T-helper 17 cell (primary cell): ENCODE data around the gene SAMD15. TPM values are rescaled to one million over a fixed set of nuclear protein-coding genes. Genes with fewer than 3 reads are reported as not detected.
"Not testable (repeated sequence)": the region's sequence is repeated elsewhere in the genome, so short reads cannot be mapped to it uniquely, and the experiment has no call there.

Source experiments
- ATAC-seq: fragments of 150-1000 bp; cut with Tn5 transposase; 2 replicates; pipeline ENCODE4 v1.10.0; 2021; ENCODE audit warnings: mild to moderate bottlenecking, moderate library complexity
- DNase-seq, 3 donors: peaks; one replicate each; pipeline versions ENCODE4 v3.0.0 to v3.0.0-alpha.2; 2020 to 2021
- H3K9me3 ChIP-seq: one replicate; pipeline ENCODE4 v1.7.0; 2013; ENCODE audit warnings: low read length, mild to moderate bottlenecking; ENCODE audit not compliant: control insufficient read depth, poor library complexity, severe bottlenecking
- H3K27ac Mint-ChIP-seq: one replicate; pipeline ENCODE4 v1.8.0; 2022; ENCODE audit warnings: mild to moderate bottlenecking, moderate library complexity, mixed read lengths
- H3K27me3 Mint-ChIP-seq: one replicate; pipeline ENCODE4 v1.8.0; 2022; ENCODE audit warnings: mixed read lengths
- H3K36me3 Mint-ChIP-seq: one replicate; pipeline ENCODE4 v1.8.0; 2022; ENCODE audit warnings: low read depth, mixed read lengths
- H3K4me1 Mint-ChIP-seq: one replicate; pipeline ENCODE4 v1.8.0; 2022; ENCODE audit warnings: mild to moderate bottlenecking, mixed read lengths
- H3K4me3 Mint-ChIP-seq: one replicate; pipeline ENCODE4 v1.8.0; 2022; ENCODE audit warnings: mild to moderate bottlenecking, moderate library complexity, mixed read lengths
- total RNA-seq, 4 donors: library from RNA in 2 of 4; stranded (reverse) in 2 of 4; gene quantifications; one replicate each; pipeline ENCODE4 v1.2.3 and lab custom pipeline; 2022 to 2026

The SAMD15 gene
- total RNA-seq (under 1 TPM; 0.26 to 0.32 TPM), total RNA-seq (lab: John Stamatoyannopoulos, UW) (1.1 to 1.4 reads per million in 2 donors)

DNA sequence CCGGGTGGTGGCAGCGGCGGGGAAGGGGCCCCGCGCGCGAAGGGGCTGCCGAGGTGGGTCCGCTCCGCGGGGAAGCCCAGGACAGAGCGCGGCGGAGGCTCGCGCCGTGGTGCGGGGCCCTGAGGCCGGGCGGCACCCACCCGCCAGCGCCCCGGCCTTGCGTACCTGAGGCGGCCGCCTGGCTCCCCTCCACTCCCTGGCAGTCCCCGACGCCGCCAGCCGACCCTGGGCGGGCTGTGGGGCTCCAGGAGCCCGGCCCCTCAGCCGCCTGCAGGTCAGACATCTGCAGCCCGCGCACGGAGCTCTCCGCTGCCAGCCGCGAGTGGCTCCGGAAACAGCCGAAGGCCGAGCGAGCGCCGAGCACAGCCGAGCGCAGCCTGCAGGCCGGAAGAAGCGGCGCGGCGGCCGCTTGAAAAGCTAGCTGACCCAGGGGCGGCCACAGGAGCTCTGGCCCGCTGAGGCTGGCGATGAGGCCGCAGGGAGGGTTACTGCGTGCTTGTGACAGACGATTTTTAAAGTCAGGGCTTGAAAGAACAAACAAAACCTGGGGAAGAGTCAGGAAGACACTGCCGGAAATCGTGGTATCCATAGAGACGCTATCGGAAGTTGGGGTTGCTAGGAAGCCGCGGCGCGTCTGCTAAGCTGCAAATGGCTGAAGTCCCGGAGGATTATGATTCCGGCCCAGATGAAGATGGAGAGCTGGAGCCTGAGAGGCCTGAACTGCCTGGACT, at the start of gene SAMD15, which contains the start of gene TMED8:
Gene SAMD15 (plus strand): TSS at position 609 of the 731 bp plus-strand sequence. CDS start 40 bp downstream, at position 649.
Gene TMED8 (minus strand): TSS at position 324 of the 731 bp plus-strand sequence. CDS start 41 bp downstream, at position 283.
- Mint-ChIP-seq H3K4me3 (no peak within 1 kb of the TSS), H3K27ac (no peak within 1 kb of the TSS), H3K36me3 (peaks cover 5% of the 10 kb centered on the region), H3K27me3 (peaks cover 11% of the 10 kb centered on the region), H3K4me1 (peaks cover 35% of the 10 kb centered on the region)
- ATAC-seq (peak; percentile 93), DNase-seq (peak; percentile 76 to 80 (median 77))
- H3K9me3 ChIP-seq: no peaks in the 10 kb centered on the region

DNA sequence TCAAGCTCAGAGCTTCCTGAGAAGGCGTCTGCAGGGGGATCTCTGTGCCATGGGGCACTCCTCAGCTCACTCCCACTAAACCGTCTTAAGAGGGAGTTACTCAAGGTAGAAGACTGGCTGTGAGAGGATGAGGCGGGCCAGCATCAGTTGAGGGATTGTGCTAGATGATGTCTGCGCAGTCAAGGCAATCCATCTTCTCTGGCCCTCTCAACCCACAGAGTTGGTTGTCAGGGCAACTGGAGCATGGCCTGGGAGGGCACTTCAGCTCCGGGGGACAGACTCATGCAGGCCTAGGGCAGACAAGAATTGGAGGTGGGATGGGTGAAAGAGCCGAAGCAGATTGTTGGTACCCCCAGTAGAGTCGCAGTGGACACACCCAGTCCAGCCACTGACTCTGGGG, 47.3 kb upstream of the SAMD15 start:
- H3K4me3 Mint-ChIP-seq: no peak overlapping the region
- peaks cover 4% of the 10 kb centered on the region for H3K4me1 Mint-ChIP-seq
- H3K27me3 Mint-ChIP-seq: no peaks in the 10 kb centered on the region
- H3K9me3 ChIP-seq: no peaks in the 10 kb centered on the region
- no peaks in the 10 kb centered on the region for H3K36me3 Mint-ChIP-seq
- H3K27ac Mint-ChIP-seq: no peak overlapping the region
- DNase-seq (no peak), ATAC-seq (no peak)

DNA sequence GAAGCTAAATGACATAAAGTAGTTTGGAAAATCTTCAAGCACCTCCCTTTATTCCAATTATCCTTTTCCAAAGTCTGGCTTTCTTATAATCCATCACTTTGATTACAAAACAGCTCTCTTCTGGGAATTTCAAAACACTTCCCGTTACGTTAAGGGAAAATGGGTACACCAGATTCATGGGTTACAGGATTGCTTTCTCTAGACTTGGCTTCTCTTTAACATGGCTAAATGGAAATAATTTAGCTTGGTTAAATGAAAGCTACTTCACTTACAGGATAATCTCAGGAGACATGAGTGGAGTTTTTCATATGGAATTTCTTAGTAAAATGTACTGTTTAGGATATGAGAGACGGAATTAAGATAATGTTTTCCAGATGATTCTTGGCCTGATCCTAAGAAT, 41.6 kb upstream of the SAMD15 start:
- Mint-ChIP-seq H3K36me3 (no peaks in the 10 kb centered on the region), H3K27me3 (no peaks in the 10 kb centered on the region), H3K4me3 (no peak overlapping the region), H3K27ac (no peak overlapping the region), H3K4me1 (no peaks in the 10 kb centered on the region)
- ATAC-seq (no peak), DNase-seq (no peak)
- no peaks in the 10 kb centered on the region for H3K9me3 ChIP-seq

DNA sequence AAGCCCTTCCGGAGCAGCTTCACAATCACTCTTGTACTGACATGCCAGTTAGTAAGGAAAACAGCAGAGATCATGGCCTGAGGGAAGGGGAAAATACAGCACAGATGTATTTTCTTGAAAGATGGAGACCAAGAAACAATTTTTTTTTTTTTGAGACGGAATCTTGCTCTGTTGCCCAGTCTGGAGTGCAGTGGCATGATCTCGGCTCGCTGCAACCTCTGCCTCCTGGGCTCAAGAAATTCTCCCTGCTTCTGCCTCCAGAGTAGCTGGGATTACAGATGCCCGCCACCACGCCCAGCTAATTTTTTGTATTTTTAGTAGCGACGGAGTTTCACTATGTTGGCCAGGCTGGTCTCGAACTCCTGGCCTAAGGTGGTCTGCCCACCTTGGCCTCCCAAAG, 39.9 kb upstream of the SAMD15 start:
- not testable (repeated sequence) for H3K4me3 Mint-ChIP-seq, H3K27me3 Mint-ChIP-seq, H3K27ac Mint-ChIP-seq, H3K9me3 ChIP-seq, ATAC-seq, H3K4me1 Mint-ChIP-seq, DNase-seq, H3K36me3 Mint-ChIP-seq

DNA sequence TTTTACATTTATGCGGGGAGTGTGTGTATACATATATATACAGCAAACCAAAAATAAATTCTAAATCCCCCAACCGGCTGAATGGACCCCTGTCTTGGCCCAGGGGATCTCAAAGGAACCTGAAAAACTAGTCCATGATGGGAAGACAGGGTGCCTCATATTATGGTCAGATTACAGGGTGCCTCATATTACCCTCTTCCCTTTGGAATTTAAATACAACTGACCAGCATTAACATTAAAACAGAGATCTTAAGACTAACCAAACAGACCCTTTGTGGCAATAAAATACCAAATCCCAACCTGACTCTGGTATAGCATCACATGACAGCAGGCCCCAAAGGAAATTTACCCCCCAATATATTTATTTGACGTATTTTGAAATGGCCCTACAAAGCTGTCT, 39.3 kb upstream of the SAMD15 start:
- no peaks in the 10 kb centered on the region for H3K4me1 Mint-ChIP-seq
- H3K4me3 Mint-ChIP-seq: no peak overlapping the region
- no peaks in the 10 kb centered on the region for H3K36me3 Mint-ChIP-seq
- ATAC-seq (no peak), DNase-seq (no peak)
- H3K27me3 Mint-ChIP-seq: no peaks in the 10 kb centered on the region
- no peaks in the 10 kb centered on the region for H3K9me3 ChIP-seq
- H3K27ac Mint-ChIP-seq: no peak overlapping the region

DNA sequence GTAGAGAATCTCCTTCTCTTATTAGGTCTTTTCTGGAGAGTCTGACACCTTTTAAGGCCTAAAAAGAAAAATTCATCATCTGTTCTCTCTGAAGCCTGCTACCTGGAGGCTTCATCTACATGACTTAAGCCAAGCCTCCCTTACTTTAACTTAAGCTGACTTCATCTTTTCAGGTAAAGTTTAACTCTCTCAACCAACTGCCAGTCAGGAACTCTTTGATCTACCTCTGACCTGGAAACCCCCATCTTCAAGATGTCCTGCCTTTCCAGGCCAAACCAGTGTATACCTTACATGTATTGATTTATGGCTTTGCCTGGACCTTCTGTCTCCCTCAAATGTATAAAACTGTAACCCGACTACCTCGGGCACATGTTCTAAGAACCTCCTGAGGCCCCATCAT, 38.9 kb upstream of the SAMD15 start:
- no peaks in the 10 kb centered on the region for H3K4me1 Mint-ChIP-seq
- no peak for ATAC-seq

DNA sequence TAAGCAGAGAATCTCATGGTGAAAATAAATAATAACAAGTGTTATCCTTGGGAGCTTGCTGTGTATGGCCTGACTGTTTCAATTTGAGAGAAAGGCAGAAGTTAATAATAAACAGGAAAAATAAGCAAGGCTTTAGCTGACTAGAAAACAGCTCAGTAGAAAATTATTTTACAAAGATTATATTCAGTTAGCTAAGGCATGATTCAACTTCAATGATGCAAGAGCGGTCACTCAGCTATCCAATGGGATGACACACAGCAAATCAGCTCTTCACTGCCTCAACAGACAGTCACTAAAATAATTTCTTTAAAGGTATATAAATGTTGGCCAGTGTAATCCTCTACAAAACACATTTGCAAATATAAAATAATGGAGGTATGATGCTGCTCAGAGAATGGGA, 37.8 kb upstream of the SAMD15 start:
- H3K9me3 ChIP-seq: no peaks in the 10 kb centered on the region
- peaks cover 6% of the 10 kb centered on the region for H3K4me1 Mint-ChIP-seq
- H3K36me3 Mint-ChIP-seq: peaks cover 3% of the 10 kb centered on the region
- H3K27ac Mint-ChIP-seq: no peak overlapping the region
- no peak overlapping the region for H3K4me3 Mint-ChIP-seq
- H3K27me3 Mint-ChIP-seq: no peaks in the 10 kb centered on the region
- DNase-seq (no peak), ATAC-seq (no peak)

More for the DNA sequence above, 38.9 kb upstream of the SAMD15 start:
- H3K36me3 Mint-ChIP-seq: no peaks in the 10 kb centered on the region
- H3K9me3 ChIP-seq: no peaks in the 10 kb centered on the region
- no peaks in the 10 kb centered on the region for H3K27me3 Mint-ChIP-seq
- H3K27ac Mint-ChIP-seq: no peak overlapping the region
- DNase-seq: no peak
- H3K4me3 Mint-ChIP-seq: no peak overlapping the region

DNA sequence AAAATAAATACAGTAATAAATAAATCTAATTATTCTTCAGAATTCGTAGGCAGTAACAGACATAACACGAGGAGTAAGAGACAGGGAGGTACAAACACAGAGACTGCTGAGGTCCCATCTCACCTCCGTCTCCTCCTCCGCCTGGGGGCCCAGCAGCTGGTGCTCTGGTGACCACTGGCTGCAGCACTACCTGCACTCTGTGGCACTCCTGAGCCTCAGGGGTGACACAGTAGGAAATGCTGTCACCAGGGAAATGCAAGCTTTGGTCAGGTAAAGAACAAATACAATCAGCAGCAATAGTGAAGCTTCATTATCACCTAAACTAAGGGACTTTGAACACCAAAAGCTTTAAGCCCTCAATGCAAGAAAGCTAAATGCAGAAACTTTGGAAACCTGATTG, 36.8 kb upstream of the SAMD15 start:
- H3K27me3 Mint-ChIP-seq: no peaks in the 10 kb centered on the region
- ATAC-seq (no peak), DNase-seq (no peak)
- peaks cover 6% of the 10 kb centered on the region for H3K4me1 Mint-ChIP-seq
- H3K4me3 Mint-ChIP-seq: no peak overlapping the region
- H3K27ac Mint-ChIP-seq: no peak overlapping the region
- no peaks in the 10 kb centered on the region for H3K9me3 ChIP-seq
- peaks cover 3% of the 10 kb centered on the region for H3K36me3 Mint-ChIP-seq

DNA sequence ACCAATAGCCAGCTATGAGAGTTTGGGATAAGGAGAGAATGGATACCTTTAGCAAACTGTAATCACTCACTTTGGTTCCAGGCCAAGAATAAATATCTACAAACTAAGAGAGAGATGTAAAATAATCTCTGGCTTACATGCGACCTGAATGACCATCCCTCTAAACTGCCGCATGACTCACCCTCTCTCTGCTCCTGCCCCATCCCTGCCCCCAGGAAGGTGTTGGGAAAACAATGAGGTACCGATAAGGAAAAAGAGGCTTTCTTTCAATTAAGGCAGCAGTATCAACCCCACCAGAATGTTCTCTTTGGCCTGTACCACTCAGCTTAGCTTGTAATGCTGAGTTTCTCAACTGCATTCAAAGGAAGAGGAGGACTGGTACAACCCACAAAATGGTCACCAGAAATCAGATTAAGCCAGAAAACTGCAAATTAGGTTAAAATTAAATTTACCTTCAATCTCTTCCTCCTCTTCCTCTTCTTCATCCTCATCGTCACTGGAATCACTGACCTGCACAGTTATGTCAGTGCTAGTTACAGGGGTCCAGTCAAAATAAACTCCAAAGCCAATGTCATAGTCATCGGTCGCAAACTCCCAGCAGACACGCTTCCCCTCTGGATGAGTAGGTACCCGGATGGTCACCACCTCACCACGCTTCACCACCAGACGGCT, 34.3 kb upstream of the SAMD15 start:
- no peaks in the 10 kb centered on the region for H3K27me3 Mint-ChIP-seq
- no peak for DNase-seq
- no peak overlapping the region for H3K4me3 Mint-ChIP-seq
- peak overlapping the region; percentile 41 for H3K27ac Mint-ChIP-seq
- no peak for ATAC-seq
- H3K9me3 ChIP-seq: no peaks in the 10 kb centered on the region
- peaks cover 6% of the 10 kb centered on the region for H3K4me1 Mint-ChIP-seq
- H3K36me3 Mint-ChIP-seq: peaks cover 3% of the 10 kb centered on the region

DNA sequence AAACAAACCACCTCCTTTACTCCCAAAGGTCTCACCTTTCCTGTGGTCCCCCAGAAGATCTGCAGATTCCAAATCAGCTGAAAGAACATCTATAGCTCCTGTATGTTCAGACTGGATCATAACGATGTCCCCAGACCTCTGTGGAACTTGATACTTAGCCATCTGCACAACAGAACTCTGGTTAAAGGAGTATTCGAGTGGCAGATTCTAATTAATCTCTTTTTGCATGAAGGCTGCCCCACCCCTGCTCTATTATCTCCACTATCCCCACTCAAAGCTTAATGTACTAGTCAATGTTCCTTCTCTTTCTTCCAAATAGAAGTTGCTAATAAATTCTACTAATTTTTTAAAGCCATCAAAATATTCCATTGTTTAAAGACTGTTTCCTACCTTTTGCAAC, 33.5 kb upstream of the SAMD15 start:
- Mint-ChIP-seq H3K27me3 (no peaks in the 10 kb centered on the region), H3K36me3 (peaks cover 3% of the 10 kb centered on the region), H3K4me1 (peaks cover 6% of the 10 kb centered on the region), H3K4me3 (no peak overlapping the region), H3K27ac (peak overlapping the region; percentile 41)
- H3K9me3 ChIP-seq: no peaks in the 10 kb centered on the region
- ATAC-seq (no peak), DNase-seq (no peak)

DNA sequence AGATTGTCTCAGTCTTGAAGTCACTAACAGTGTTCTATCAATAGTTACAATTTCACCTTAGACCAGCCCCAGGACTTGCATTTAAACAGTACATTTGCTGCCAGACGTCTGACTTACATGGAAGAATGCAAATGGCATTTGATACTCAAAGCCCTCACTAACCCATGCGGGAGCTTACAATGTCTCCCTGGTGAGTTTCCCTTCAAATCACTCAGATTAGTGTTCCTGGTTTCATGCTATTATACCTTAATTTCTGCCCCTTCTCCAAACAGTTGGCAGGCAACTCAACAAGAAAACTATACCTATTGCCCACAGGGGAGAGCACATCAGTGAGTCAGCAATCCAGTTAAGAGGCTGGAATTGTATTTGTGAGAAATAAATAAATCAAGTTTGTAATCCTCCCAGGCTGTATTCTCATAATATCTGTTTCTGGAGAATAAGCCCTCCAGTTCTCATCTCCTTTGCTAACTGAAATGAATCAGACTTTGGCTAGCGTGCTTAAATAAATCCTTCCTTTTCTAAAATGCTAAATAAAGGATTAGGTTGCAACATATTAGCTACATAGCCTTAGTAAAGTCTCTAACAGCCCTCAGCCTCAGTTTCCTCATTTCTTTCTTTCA, 32.7 kb upstream of the SAMD15 start:
- peaks cover 6% of the 10 kb centered on the region for H3K4me1 Mint-ChIP-seq

DNA sequence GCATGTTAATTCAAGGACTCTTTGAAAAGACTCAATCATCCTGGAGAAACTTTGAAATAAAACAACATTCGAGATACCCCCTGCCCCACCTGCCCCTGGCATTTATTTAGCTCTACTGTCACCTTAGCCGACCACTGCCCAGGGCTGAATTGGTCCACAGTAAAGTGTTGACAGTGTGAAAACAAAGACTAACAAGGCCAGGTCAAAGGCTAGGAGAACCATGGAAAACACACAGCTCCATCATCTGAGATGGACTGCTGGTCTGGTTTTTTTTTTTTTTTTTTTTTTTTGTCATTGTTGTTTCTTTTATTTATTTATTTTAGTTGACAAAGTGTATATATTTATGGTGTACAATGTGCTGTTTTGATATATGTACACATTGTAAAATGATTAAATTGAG, 30.7 kb upstream of the SAMD15 start:
- no peak for DNase-seq
- peaks cover 3% of the 10 kb centered on the region for H3K36me3 Mint-ChIP-seq
- no peak overlapping the region for H3K27ac Mint-ChIP-seq
- H3K4me3 Mint-ChIP-seq: no peak overlapping the region
- no peaks in the 10 kb centered on the region for H3K27me3 Mint-ChIP-seq
- H3K4me1 Mint-ChIP-seq: peaks cover 8% of the 10 kb centered on the region
- ATAC-seq: no peak
- no peaks in the 10 kb centered on the region for H3K9me3 ChIP-seq

More for the DNA sequence above, 32.7 kb upstream of the SAMD15 start:
- ATAC-seq (no peak), DNase-seq (no peak)
- Mint-ChIP-seq H3K27ac (peak overlapping the region; percentile 41), H3K4me3 (no peak overlapping the region), H3K27me3 (no peaks in the 10 kb centered on the region), H3K36me3 (peaks cover 3% of the 10 kb centered on the region)
- H3K9me3 ChIP-seq: no peaks in the 10 kb centered on the region

DNA sequence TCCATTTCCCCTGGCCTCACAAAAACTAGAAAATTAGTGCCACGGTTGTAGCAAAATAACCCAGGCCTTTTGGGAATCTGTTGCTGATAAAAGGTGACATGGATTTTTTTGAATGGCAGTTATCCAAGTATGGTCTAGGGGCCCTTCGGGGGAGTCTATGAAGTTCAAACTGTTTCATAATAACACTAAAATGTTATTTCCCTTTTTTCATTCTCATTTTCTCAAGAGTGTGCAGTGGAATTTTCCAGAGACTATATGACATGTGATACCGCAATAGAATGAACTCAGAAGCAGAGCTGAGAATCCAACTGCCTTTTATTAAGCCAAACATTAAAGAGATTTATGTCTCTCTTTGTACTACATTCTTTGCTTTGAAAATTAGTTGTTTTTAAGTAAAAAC, 29.4 kb upstream of the SAMD15 start:
- Mint-ChIP-seq H3K4me1 (peaks cover 8% of the 10 kb centered on the region), H3K36me3 (peaks cover 3% of the 10 kb centered on the region), H3K4me3 (no peak overlapping the region), H3K27ac (no peak overlapping the region), H3K27me3 (no peaks in the 10 kb centered on the region)
- H3K9me3 ChIP-seq: no peaks in the 10 kb centered on the region
- no peak for DNase-seq
- ATAC-seq: no peak
